H9 (cell line): ENCODE results near the gene CASTOR1. TPM values are rescaled to one million over a fixed set of nuclear protein-coding genes. Genes with fewer than 3 reads are reported as not detected.

ENCODE experiments used
- DNase-seq: peaks from one replicate; pipeline ENCODE4 v3.0.0-alpha.2; 2017
- H2AFZ ChIP-seq: one replicate; pipeline ENCODE4 v1.6.1; 2013; ENCODE audit warnings: mild to moderate bottlenecking, low read length, control low read depth, moderate library complexity
- H2AK5ac ChIP-seq: 2 replicates; pipeline ENCODE4 v1.6.1; 2013; ENCODE audit warnings: low read length, control low read depth, mixed read lengths; ENCODE audit not compliant: insufficient read length
- H2BK120ac ChIP-seq: one replicate; pipeline ENCODE4 v1.6.1; 2013; ENCODE audit warnings: low read depth, mild to moderate bottlenecking, low read length, control low read depth, inconsistent platforms; ENCODE audit not compliant: poor library complexity, severe bottlenecking
- H2BK12ac ChIP-seq: 2 replicates; pipeline ENCODE4 v1.6.1; 2013; ENCODE audit warnings: low read length, control low read depth, mixed read lengths, low read depth; ENCODE audit not compliant: insufficient read length
- H2BK15ac ChIP-seq: 2 replicates; pipeline ENCODE4 v1.6.1; 2013; ENCODE audit warnings: low read depth, low read length, control low read depth
- H2BK20ac ChIP-seq: one replicate; pipeline ENCODE4 v1.6.1; 2013; ENCODE audit warnings: low read depth, mild to moderate bottlenecking, low read length, control low read depth, inconsistent platforms; ENCODE audit not compliant: poor library complexity, severe bottlenecking
- H2BK5ac ChIP-seq: 2 replicates; pipeline ENCODE4 v1.6.1; 2013; ENCODE audit warnings: low read length, control low read depth, mixed read lengths; ENCODE audit not compliant: insufficient read length
- H3K14ac ChIP-seq: 2 replicates; pipeline ENCODE4 v1.6.1; 2013; ENCODE audit warnings: low read length, control low read depth; ENCODE audit not compliant: insufficient read depth
- H3K18ac ChIP-seq: 2 replicates; pipeline ENCODE4 v1.6.1; 2013; ENCODE audit warnings: low read depth, mild to moderate bottlenecking, mixed read lengths, low read length, control low read depth; ENCODE audit not compliant: insufficient read length
- H3K23ac ChIP-seq: 2 replicates; pipeline ENCODE4 v1.6.1; 2013; ENCODE audit warnings: low read length, control low read depth, mixed read lengths, low read depth; ENCODE audit not compliant: insufficient read length
- H3K23me2 ChIP-seq: 2 replicates; pipeline ENCODE4 v1.6.1; 2013; ENCODE audit warnings: low read depth, mild to moderate bottlenecking, mixed read lengths, low read length, control low read depth; ENCODE audit not compliant: insufficient read length, poor library complexity, severe bottlenecking
- H3K27ac ChIP-seq: 2 replicates; pipeline ENCODE4 v1.5.1; 2013; ENCODE audit warnings: low read length, control low read depth, mixed read lengths, low read depth; ENCODE audit not compliant: insufficient read length
- H3K27me3 ChIP-seq: 2 replicates; pipeline ENCODE4 v1.6.1; 2013; ENCODE audit warnings: low read length, control low read depth, inconsistent platforms; ENCODE audit not compliant: insufficient read depth
- H3K4ac ChIP-seq: 2 replicates; pipeline ENCODE4 v1.6.1; 2013; ENCODE audit warnings: low read depth, mild to moderate bottlenecking, control low read depth, inconsistent platforms, low read length, moderate library complexity
- H3K4me1 ChIP-seq: 2 replicates; pipeline ENCODE4 v1.6.1; 2013; ENCODE audit warnings: low read length, control low read depth, inconsistent platforms; ENCODE audit not compliant: insufficient read depth
- H3K4me2 ChIP-seq: 2 replicates; pipeline ENCODE4 v1.6.1; 2013; ENCODE audit warnings: low read length, control low read depth, mixed read lengths; ENCODE audit not compliant: insufficient read length, insufficient read depth
- H3K56ac ChIP-seq: 2 replicates; pipeline ENCODE4 v1.6.1; 2013; ENCODE audit warnings: low read depth, mild to moderate bottlenecking, mixed read lengths, low read length, control low read depth; ENCODE audit not compliant: insufficient read length
- H3K79me1 ChIP-seq: 2 replicates; pipeline ENCODE4 v1.6.1; 2013; ENCODE audit warnings: low read depth, mild to moderate bottlenecking, moderate library complexity, low read length, control low read depth, inconsistent platforms; ENCODE audit not compliant: insufficient read depth, poor library complexity, severe bottlenecking
- H3K79me2 ChIP-seq: 2 replicates; pipeline ENCODE4 v1.6.1; 2013; ENCODE audit warnings: low read length, control low read depth, inconsistent platforms; ENCODE audit not compliant: insufficient read depth
- H3K9ac ChIP-seq: 2 replicates; pipeline ENCODE4 v1.6.1; 2013; ENCODE audit warnings: low read length, control low read depth, mixed read lengths; ENCODE audit not compliant: insufficient read length; ENCODE audit errors: extremely low read depth
- H3K9me3 ChIP-seq: one replicate; pipeline ENCODE4 v1.6.1; 2013; ENCODE audit warnings: low read depth, low read length, inconsistent platforms; ENCODE audit not compliant: control insufficient read depth
- H3T11ph ChIP-seq: one replicate; pipeline ENCODE4 v1.6.1; 2013; ENCODE audit warnings: mild to moderate bottlenecking, low read length, control low read depth, inconsistent platforms
- H4K20me1 ChIP-seq: one replicate; pipeline ENCODE4 v1.6.1; 2013; ENCODE audit not compliant: control insufficient read depth, insufficient read length, insufficient read depth
- H4K5ac ChIP-seq: 2 replicates; pipeline ENCODE4 v1.6.1; 2013; ENCODE audit warnings: low read depth, mild to moderate bottlenecking, mixed read lengths, low read length, control low read depth; ENCODE audit not compliant: insufficient read length
- H4K8ac ChIP-seq: replicated peaks from 2 replicates; pipeline ENCODE4 v1.6.1; 2013; ENCODE audit warnings: low read length, control low read depth, mixed read lengths, low read depth; ENCODE audit not compliant: insufficient read length
- H4K91ac ChIP-seq: 2 replicates; pipeline ENCODE4 v1.6.1; 2013; ENCODE audit warnings: low read depth, mild to moderate bottlenecking, moderate library complexity, mixed read lengths, low read length, control low read depth; ENCODE audit not compliant: insufficient read length
- H3K27ac Mint-ChIP-seq, 3 experiments: 2 replicates in 2 of 3; 3 replicates in 1 of 3; pipeline ENCODE4 v1.8.0; 2020 to 2021; ENCODE audit warnings: mixed read lengths in 3 of 3, mild to moderate bottlenecking in 1 of 3, moderate library complexity in 1 of 3
- H3K27me3 Mint-ChIP-seq: 2 replicates; pipeline ENCODE4 v1.8.0; 2021; ENCODE audit warnings: low read depth, mild to moderate bottlenecking, moderate library complexity, mixed read lengths
- H3K36me3 Mint-ChIP-seq, 3 experiments: 2 replicates in 2 of 3; 3 replicates in 1 of 3; pipeline ENCODE4 v1.8.0; 2020 to 2021; ENCODE audit warnings: low read depth in 3 of 3, mixed read lengths in 3 of 3; ENCODE audit not compliant: insufficient read depth in 1 of 3
- H3K4me1 Mint-ChIP-seq, 2 experiments: 2 replicates each; pipeline ENCODE4 v1.8.0; 2020; ENCODE audit warnings: mixed read lengths in 2 of 2
- H3K4me3 Mint-ChIP-seq, 2 experiments: 2 replicates in 1 of 2; 3 replicates in 1 of 2; pipeline ENCODE4 v1.8.0; 2020 to 2021; ENCODE audit warnings: mild to moderate bottlenecking in 2 of 2, mixed read lengths in 2 of 2, moderate library complexity in 1 of 2
- H3K9me3 Mint-ChIP-seq, 2 experiments: 2 replicates in 1 of 2; 3 replicates in 1 of 2; pipeline ENCODE4 v1.8.0; 2020; ENCODE audit warnings: mild to moderate bottlenecking in 2 of 2, mixed read lengths in 2 of 2, moderate library complexity in 1 of 2
- WGBS: extraction: QIAGEN DNeasy Blood & Tissue Kit; methylation state at CpG from one replicate; pipeline ENCODE4 v1.1.7; 2013; ENCODE audit warnings: missing lambda C conversion rate, low lambda C conversion rate, mixed read lengths; ENCODE audit not compliant: insufficient read length; ENCODE audit errors: extremely low coverage; 5-methylcytosine and 5-hydroxymethylcytosine counted together
- total RNA-seq: library from RNA; stranded (reverse); gene quantifications from 2 replicates; pipeline ENCODE4 v1.2.1, GENCODE V29; 2021
- TF ChIP-seq, protein P1 (sequence below): fragments of 200-600 bp; sonication (generic); conservative IDR thresholded peaks from 3 replicates; pipeline ENCODE4 v1.8.0; 2021; ENCODE audit warnings: antibody characterized with exemption, mild to moderate bottlenecking

Gene CASTOR1
- total RNA-seq, 1 experiment from 2014 or later: 8.8 TPM

DNA sequence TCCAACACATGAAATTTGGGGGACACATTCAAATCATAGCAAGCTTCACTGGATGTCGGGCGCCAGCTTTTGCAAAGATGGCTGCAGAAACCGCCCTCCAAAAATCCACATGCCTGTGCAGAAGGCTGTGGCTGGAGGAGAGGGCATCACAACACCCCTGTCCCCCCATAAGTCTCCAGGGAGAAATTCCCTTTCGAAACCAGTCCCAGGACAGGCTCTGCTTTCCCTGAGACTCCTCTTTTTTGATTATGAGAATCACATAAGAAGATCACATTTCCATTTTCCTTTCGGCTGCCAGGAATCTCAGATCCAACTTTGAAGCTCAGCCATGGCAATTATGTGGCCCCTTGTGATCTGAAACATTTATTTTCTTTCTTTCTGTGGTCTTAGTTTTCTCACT is 52.4 kb downstream of the CASTOR1 start:
- Histone ChIP-seq H2BK15ac (no peak overlapping the region), H2AFZ (no peak overlapping the region), H4K20me1 (no peaks in the 10 kb centered on the region), H4K91ac (no peak overlapping the region), H3K4me1 (peaks cover 12% of the 10 kb centered on the region), H2AK5ac (no peak overlapping the region), H3K23ac (no peak overlapping the region), H2BK12ac (no peak overlapping the region), H2BK20ac (no peak overlapping the region), H2BK120ac (no peak overlapping the region), H3K23me2 (no peaks in the 10 kb centered on the region), H3K4me2 (no peak overlapping the region), H3K79me1 (no peaks in the 10 kb centered on the region), H3K27me3 (no peaks in the 10 kb centered on the region), H2BK5ac (no peak overlapping the region), H3K14ac (no peak overlapping the region), H3K4ac (no peak overlapping the region), H3T11ph (no peak overlapping the region), H3K18ac (no peak overlapping the region), H3K9ac (no peak overlapping the region), H4K8ac (no peak overlapping the region), H3K56ac (no peak overlapping the region), H3K9me3 (no peaks in the 10 kb centered on the region), H4K5ac (no peak overlapping the region), H3K27ac (no peak overlapping the region), H3K79me2 (no peaks in the 10 kb centered on the region)
- no peak for DNase-seq
- H3K27ac Mint-ChIP-seq: no peak overlapping the region
- peaks cover 0 to 8% (median 0%) of the 10 kb centered on the region in 3 experiments; a peak in 2 of 7 replicates for H3K36me3 Mint-ChIP-seq
- H3K9me3 Mint-ChIP-seq: peaks cover 0 to 2% of the 10 kb centered on the region in 2 experiments; a peak in 1 of 5 replicates
- peaks cover 12% of the 10 kb centered on the region for H3K27me3 Mint-ChIP-seq
- H3K4me3 Mint-ChIP-seq: no peak overlapping the region
- no CpG with 5 or more reads among the region's 5 CpGs for WGBS
- TF ChIP-seq, protein P1, sequence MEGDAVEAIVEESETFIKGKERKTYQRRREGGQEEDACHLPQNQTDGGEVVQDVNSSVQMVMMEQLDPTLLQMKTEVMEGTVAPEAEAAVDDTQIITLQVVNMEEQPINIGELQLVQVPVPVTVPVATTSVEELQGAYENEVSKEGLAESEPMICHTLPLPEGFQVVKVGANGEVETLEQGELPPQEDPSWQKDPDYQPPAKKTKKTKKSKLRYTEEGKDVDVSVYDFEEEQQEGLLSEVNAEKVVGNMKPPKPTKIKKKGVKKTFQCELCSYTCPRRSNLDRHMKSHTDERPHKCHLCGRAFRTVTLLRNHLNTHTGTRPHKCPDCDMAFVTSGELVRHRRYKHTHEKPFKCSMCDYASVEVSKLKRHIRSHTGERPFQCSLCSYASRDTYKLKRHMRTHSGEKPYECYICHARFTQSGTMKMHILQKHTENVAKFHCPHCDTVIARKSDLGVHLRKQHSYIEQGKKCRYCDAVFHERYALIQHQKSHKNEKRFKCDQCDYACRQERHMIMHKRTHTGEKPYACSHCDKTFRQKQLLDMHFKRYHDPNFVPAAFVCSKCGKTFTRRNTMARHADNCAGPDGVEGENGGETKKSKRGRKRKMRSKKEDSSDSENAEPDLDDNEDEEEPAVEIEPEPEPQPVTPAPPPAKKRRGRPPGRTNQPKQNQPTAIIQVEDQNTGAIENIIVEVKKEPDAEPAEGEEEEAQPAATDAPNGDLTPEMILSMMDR: no peak
- peaks cover 49 to 55% of the 10 kb centered on the region in 2 experiments for H3K4me1 Mint-ChIP-seq
